Liver (tissue), 9 donors: ENCODE results near the gene TMEM26. TPM values are rescaled to one million over a fixed set of nuclear protein-coding genes. Genes with fewer than 3 reads are reported as not detected.

Experiments
- DNase-seq: peaks from one replicate; pipeline ENCODE4 v3.0.0-alpha.2; 2017; ENCODE audit warnings: low spot score
- H3K27ac ChIP-seq, 2 donors: one replicate each; pipeline ENCODE4 v1.7.0; 2013; ENCODE audit warnings: inconsistent platforms in 2 of 2, low read length in 2 of 2, control low read depth in 1 of 2, low read depth in 1 of 2, mild to moderate bottlenecking in 1 of 2
- H3K27me3 ChIP-seq, 4 donors: one replicate each; pipeline versions ENCODE4 v1.6.1 to v1.7.0; 2013; ENCODE audit warnings: low read length in 3 of 4, inconsistent platforms in 1 of 4, mild to moderate bottlenecking in 1 of 4, moderate library complexity in 1 of 4; ENCODE audit not compliant: control insufficient read depth in 4 of 4, insufficient read depth in 4 of 4
- H3K36me3 ChIP-seq, 4 donors: one replicate each; pipeline versions ENCODE4 v1.6.1 to v1.7.0; 2013; ENCODE audit warnings: low read length in 3 of 4, mild to moderate bottlenecking in 3 of 4, low read depth in 1 of 4, moderate library complexity in 1 of 4; ENCODE audit not compliant: control insufficient read depth in 4 of 4, insufficient read depth in 3 of 4
- H3K4me1 ChIP-seq, 4 donors: one replicate each; pipeline versions ENCODE4 v1.6.1 to v1.7.0; 2013; ENCODE audit warnings: low read length in 3 of 4, mild to moderate bottlenecking in 3 of 4, moderate library complexity in 1 of 4; ENCODE audit not compliant: control insufficient read depth in 4 of 4, insufficient read depth in 4 of 4
- H3K4me3 ChIP-seq, 3 donors: one replicate each; pipeline versions ENCODE4 v1.6.1 to v1.7.0; 2013; ENCODE audit warnings: low read length in 3 of 3, control low read depth in 1 of 3, low read depth in 1 of 3, mild to moderate bottlenecking in 1 of 3
- H3K9ac ChIP-seq, 2 donors: one replicate each; pipeline ENCODE4 v1.7.0; 2013; ENCODE audit warnings: low read length in 2 of 2, mild to moderate bottlenecking in 2 of 2, moderate library complexity in 2 of 2, control low read depth in 1 of 2, low read depth in 1 of 2
- H3K9me3 ChIP-seq, 4 donors: one replicate each; pipeline versions ENCODE4 v1.6.1 to v1.7.0; 2013; ENCODE audit warnings: low read length in 3 of 4; ENCODE audit not compliant: control insufficient read depth in 4 of 4
- ATF3 ChIP-seq: IDR thresholded peaks from 2 replicates; pipeline ENCODE4 v1.6.1; 2016; ENCODE audit warnings: antibody characterized with exemption
- EGR1 ChIP-seq, 2 donors: IDR thresholded peaks; 2 replicates each; pipeline ENCODE4 v1.6.1; 2016 to 2018; ENCODE audit warnings: antibody characterized with exemption in 2 of 2, low read depth in 2 of 2
- FOXA1 ChIP-seq: IDR thresholded peaks from 2 replicates; pipeline ENCODE4 v1.6.1; 2016; ENCODE audit warnings: antibody characterized with exemption
- FOXA2 ChIP-seq: IDR thresholded peaks from 2 replicates; pipeline ENCODE4 v1.6.1; 2016; ENCODE audit warnings: antibody characterized with exemption
- GABPA ChIP-seq, 2 donors: IDR thresholded peaks in 1 of 2; conservative IDR thresholded peaks in 1 of 2; 2 replicates each; pipeline ENCODE4 v1.6.1; 2016; ENCODE audit warnings: antibody characterized with exemption in 2 of 2, mild to moderate bottlenecking in 1 of 2, moderate library complexity in 1 of 2
- HNF4A ChIP-seq, 2 donors: conservative IDR thresholded peaks; 2 replicates each; pipeline ENCODE4 v1.6.1; 2016; ENCODE audit warnings: antibody characterized with exemption in 2 of 2, mild to moderate bottlenecking in 2 of 2
- HNF4G ChIP-seq: IDR thresholded peaks from 2 replicates; pipeline ENCODE4 v1.6.1; 2016; ENCODE audit warnings: antibody characterized with exemption
- JUND ChIP-seq, 2 donors: IDR thresholded peaks; 2 replicates each; pipeline ENCODE4 v1.6.1; 2016; ENCODE audit warnings: antibody characterized with exemption in 2 of 2
- MAX ChIP-seq: IDR thresholded peaks from 2 replicates; pipeline ENCODE4 v1.6.1; 2016; ENCODE audit warnings: antibody characterized with exemption
- NR2F2 ChIP-seq: IDR thresholded peaks from 2 replicates; pipeline ENCODE4 v1.6.1; 2016; ENCODE audit warnings: antibody characterized with exemption
- RAD21 ChIP-seq, 2 donors: IDR thresholded peaks; 2 replicates each; pipeline ENCODE4 v1.6.1; 2016; ENCODE audit warnings: antibody characterized with exemption in 2 of 2, mild to moderate bottlenecking in 2 of 2
- REST ChIP-seq: IDR thresholded peaks from 2 replicates; pipeline ENCODE4 v1.6.1; 2016; ENCODE audit warnings: antibody characterized with exemption, mild to moderate bottlenecking
- RXRA ChIP-seq, 2 donors: IDR thresholded peaks; 2 replicates each; pipeline ENCODE4 v1.6.1; 2017 to 2018; ENCODE audit warnings: antibody characterized with exemption in 2 of 2, mild to moderate bottlenecking in 1 of 2
- SP1 ChIP-seq: IDR thresholded peaks from 2 replicates; pipeline ENCODE4 v1.6.1; 2018; ENCODE audit warnings: antibody characterized with exemption, mild to moderate bottlenecking
- TAF1 ChIP-seq: conservative IDR thresholded peaks from 2 replicates; pipeline ENCODE4 v1.6.1; 2016; ENCODE audit warnings: antibody characterized with exemption, mild to moderate bottlenecking
- YY1 ChIP-seq: IDR thresholded peaks from 2 replicates; pipeline ENCODE4 v1.6.1; 2016; ENCODE audit warnings: antibody characterized with exemption, mild to moderate bottlenecking
- polyA plus RNA-seq, 2 donors: library from polyadenylated mRNA; stranded (reverse) in 1 of 2; unstranded in 1 of 2; fragments of 200-250 nt in 1 of 2; fragments of >200 nt in 1 of 2; fragmentation: Nextera tagmentation in 1 of 2; extraction: Ambion mirVana in 1 of 2; gene quantifications; one replicate each; pipeline versions ENCODE4 v1.2.1 to v1.2.3, GENCODE V29; 2013 to 2015
- total RNA-seq, 2 donors: library from RNA; depleted of rRNA; stranded (reverse); fragments of >200 nt; gene quantifications; one replicate each; pipeline ENCODE4 v1.2.3, GENCODE V29; 2014
- TF ChIP-seq, protein P1 (sequence below): IDR thresholded peaks from 2 replicates; pipeline ENCODE4 v1.6.1; 2016; ENCODE audit warnings: antibody characterized with exemption
- TF ChIP-seq, protein P2 (sequence below): fragments of 150-350 bp; IDR thresholded peaks from 2 replicates; pipeline ENCODE4 v1.5.1; 2017; ENCODE audit warnings: improper control_type of control experiment, low read depth, low read length; ENCODE audit not compliant: missing input control
- donor health status: healthy.
- donor health status: healthy.
- donor health status: healthy.
- donor health status: healthy.
- donor health status: healthy.

Gene TMEM26
- total and polyA plus RNA-seq, 4 donors: 0.31 to 5.5 (median 1.2) TPM

GRCh38 chr10:61465171-61465496 is 12.0 kb upstream of the TMEM26 start:
- TF ChIP-seq MAX: no peak
- no peak for TF ChIP-seq NR2F2
- no peak for TF ChIP-seq ATF3
- TF ChIP-seq EGR1 (IDR thresholded peaks at IDR 0.05; ENCODE audit: low read depth in 2 of 2): no peak
- no peak for TF ChIP-seq FOXA1
- TF ChIP-seq REST: no peak
- TF ChIP-seq GABPA (IDR thresholded peaks at IDR 0.05 in 1 of 2, conservative IDR thresholded peaks at IDR 0.05 in 1 of 2): no peak
- no peak for TF ChIP-seq RAD21 (IDR thresholded peaks at IDR 0.05)
- TF ChIP-seq YY1: no peak
- no peak for TF ChIP-seq TAF1
- TF ChIP-seq, protein P1, sequence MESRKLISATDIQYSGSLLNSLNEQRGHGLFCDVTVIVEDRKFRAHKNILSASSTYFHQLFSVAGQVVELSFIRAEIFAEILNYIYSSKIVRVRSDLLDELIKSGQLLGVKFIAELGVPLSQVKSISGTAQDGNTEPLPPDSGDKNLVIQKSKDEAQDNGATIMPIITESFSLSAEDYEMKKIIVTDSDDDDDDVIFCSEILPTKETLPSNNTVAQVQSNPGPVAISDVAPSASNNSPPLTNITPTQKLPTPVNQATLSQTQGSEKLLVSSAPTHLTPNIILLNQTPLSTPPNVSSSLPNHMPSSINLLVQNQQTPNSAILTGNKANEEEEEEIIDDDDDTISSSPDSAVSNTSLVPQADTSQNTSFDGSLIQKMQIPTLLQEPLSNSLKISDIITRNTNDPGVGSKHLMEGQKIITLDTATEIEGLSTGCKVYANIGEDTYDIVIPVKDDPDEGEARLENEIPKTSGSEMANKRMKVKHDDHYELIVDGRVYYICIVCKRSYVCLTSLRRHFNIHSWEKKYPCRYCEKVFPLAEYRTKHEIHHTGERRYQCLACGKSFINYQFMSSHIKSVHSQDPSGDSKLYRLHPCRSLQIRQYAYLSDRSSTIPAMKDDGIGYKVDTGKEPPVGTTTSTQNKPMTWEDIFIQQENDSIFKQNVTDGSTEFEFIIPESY: no peak
- no peak for TF ChIP-seq RXRA (IDR thresholded peaks at IDR 0.05)
- no peak for TF ChIP-seq HNF4A (conservative IDR thresholded peaks at IDR 0.05)
- TF ChIP-seq, protein P2, sequence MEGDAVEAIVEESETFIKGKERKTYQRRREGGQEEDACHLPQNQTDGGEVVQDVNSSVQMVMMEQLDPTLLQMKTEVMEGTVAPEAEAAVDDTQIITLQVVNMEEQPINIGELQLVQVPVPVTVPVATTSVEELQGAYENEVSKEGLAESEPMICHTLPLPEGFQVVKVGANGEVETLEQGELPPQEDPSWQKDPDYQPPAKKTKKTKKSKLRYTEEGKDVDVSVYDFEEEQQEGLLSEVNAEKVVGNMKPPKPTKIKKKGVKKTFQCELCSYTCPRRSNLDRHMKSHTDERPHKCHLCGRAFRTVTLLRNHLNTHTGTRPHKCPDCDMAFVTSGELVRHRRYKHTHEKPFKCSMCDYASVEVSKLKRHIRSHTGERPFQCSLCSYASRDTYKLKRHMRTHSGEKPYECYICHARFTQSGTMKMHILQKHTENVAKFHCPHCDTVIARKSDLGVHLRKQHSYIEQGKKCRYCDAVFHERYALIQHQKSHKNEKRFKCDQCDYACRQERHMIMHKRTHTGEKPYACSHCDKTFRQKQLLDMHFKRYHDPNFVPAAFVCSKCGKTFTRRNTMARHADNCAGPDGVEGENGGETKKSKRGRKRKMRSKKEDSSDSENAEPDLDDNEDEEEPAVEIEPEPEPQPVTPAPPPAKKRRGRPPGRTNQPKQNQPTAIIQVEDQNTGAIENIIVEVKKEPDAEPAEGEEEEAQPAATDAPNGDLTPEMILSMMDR: no peak
- no peak for TF ChIP-seq FOXA2
- TF ChIP-seq HNF4G: no peak
- no peak for TF ChIP-seq JUND (IDR thresholded peaks at IDR 0.05)
- no peak for TF ChIP-seq SP1
- H3K9ac ChIP-seq: no peak overlapping the region
- no peak for DNase-seq
- no peak overlapping the region for H3K4me3 ChIP-seq
- no peaks in the 10 kb centered on the region for H3K4me1 ChIP-seq
- H3K36me3 ChIP-seq: no peaks in the 10 kb centered on the region
- H3K27ac ChIP-seq: no peak overlapping the region
- H3K9me3 ChIP-seq: no peaks in the 10 kb centered on the region
- no peaks in the 10 kb centered on the region for H3K27me3 ChIP-seq
